ENCODE data around the gene JAKMIP2. TPM values are rescaled to one million over a fixed set of nuclear protein-coding genes. Genes with fewer than 3 reads are reported as not detected.

Gene JAKMIP2
- total and polyA plus RNA-seq, 2 donors (not counting 3 experiments of a cell fraction or from before 2014, with no cell fraction given) = not detected

Other genes with a start within 250 kb of the JAKMIP2 start
- not detected in 2 replicates for gene SPINK1, start 48.9 kb upstream of the JAKMIP2 start, total RNA-seq
- gene SPINK1, start 48.9 kb upstream of the JAKMIP2 start, polyA plus RNA-seq = not detected in 2 replicates
- not detected in 2 replicates for gene SCGB3A2, start 96.0 kb upstream of the JAKMIP2 start, total RNA-seq
- not detected in 2 replicates for gene SCGB3A2, start 96.0 kb upstream of the JAKMIP2 start, polyA plus RNA-seq
- not detected in 2 replicates for gene C5orf46, start 123.8 kb upstream of the JAKMIP2 start, total RNA-seq
- 0.66 and 2.3 TPM in 2 replicates for gene C5orf46, start 123.8 kb upstream of the JAKMIP2 start, polyA plus RNA-seq